ENCODE results near the gene NEO1.

The NEO1 gene

DNA sequence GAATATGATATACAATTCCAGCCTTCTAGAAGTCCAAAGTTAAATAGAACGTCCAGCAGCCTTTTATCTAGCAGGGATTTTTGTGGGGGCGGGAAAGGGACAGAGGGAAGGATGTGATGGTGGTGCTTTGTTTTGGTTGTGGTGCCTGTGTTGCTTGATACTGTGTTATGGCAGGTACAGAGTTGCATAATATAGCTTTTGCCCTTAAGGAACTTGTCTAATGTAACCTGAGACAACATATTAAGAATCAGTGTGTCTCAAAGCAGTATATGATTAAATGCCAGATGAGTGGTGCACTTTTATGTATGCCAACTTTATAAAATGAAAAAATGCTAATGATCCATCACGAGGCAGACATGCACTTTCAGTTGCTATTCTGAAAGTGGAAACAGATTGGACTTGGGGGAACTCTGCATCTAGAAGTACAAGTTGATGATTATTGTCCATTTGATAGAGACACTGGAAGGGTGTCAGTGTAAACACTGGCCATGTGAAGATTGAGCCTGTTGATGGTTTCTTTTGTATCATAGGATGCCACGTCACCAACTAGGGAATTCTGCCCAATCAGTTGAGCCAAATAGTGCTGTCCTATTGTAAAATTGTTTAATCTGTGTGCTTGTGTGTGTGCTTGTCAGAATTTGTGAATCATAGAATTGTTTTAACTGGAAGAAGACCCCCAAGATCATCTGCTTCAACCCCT is 23.0 kb downstream of the NEO1 start:
- no peak for DNase-seq (ENCODE audit: low read depth, low spot score)
- TF ChIP-seq POLR2AphosphoS5 (IDR thresholded peaks at IDR 0.05; ENCODE audit: borderline replicate concordance, low read depth, low read length) = no peak
- no peak for TF ChIP-seq FOXP2 (optimal IDR thresholded peaks at IDR 0.05; ENCODE audit: control extremely low read depth, extremely low read length, insufficient read depth)
- TF ChIP-seq EZH2 (IDR thresholded peaks at IDR 0.05) = no peak
- no peak overlapping the region for H3K4me3 ChIP-seq
- no peaks in the 10 kb centered on the region for H3K36me3 ChIP-seq (ENCODE audit: insufficient read depth, low read length)
- no peaks in the 10 kb centered on the region for H3K9me3 ChIP-seq (ENCODE audit: low read depth, low read length)
- H3K9ac ChIP-seq (ENCODE audit: insufficient read length) = no peak overlapping the region
- no peak overlapping the region for H3K27ac ChIP-seq

DNA sequence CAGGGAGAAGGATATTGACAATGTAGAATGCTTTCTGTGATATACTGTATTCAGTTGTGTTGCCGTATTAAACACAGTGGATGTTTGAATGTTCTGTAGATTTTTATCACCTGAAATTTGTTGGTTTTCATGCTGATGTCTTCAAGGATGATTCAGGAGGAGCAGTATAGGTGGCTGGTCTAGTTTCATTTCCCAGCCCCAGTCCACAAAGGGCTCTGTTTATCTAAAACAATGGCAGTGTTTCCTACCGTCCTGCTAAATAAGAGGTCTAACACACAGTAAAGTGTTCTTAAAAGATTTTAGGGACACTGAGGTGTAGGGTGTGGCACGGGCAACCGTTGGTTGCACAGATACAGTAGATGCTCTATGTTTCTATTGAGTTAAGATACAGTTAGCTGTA is 26.0 kb downstream of the NEO1 start:
- no peak overlapping the region for H3K27ac ChIP-seq
- H3K9me3 ChIP-seq (ENCODE audit: low read depth, low read length) = no peaks in the 10 kb centered on the region
- no peak overlapping the region for H3K4me3 ChIP-seq
- H3K9ac ChIP-seq (ENCODE audit: insufficient read length) = no peak overlapping the region
- TF ChIP-seq POLR2AphosphoS5 (IDR thresholded peaks at IDR 0.05; ENCODE audit: borderline replicate concordance, low read depth, low read length) = no peak
- no peak for TF ChIP-seq EZH2 (IDR thresholded peaks at IDR 0.05)
- no peak for TF ChIP-seq FOXP2 (optimal IDR thresholded peaks at IDR 0.05; ENCODE audit: control extremely low read depth, extremely low read length, insufficient read depth)
- H3K36me3 ChIP-seq (ENCODE audit: insufficient read depth, low read length) = no peaks in the 10 kb centered on the region
- no peak for DNase-seq (ENCODE audit: low read depth, low spot score)

DNA sequence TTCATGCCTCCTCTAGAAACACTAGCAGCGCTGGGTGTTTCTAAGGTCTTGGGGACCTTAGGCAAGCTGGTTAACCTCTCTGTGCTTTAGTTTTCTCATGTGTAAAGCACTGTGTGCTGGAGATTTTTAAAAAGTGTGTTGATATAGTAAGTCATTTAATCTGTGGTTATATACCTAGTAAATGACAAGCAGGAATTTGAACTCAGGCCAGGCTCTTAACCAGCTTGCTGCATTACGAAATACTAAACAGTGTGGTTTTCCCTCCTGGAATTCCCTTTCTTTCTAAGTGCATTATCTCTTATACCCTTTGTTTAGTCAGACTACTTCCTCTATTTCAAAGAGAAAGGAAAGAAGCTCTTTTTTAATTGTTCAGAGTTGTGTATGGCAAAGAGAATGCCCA is 26.5 kb downstream of the NEO1 start:
- Histone ChIP-seq H3K9ac (ENCODE audit: insufficient read length) (no peak overlapping the region), H3K4me3 (peak overlapping the region; percentile 42; the same call in 1 of the 2 replicates), H3K27ac (no peak overlapping the region), H3K36me3 (ENCODE audit: insufficient read depth, low read length) (no peaks in the 10 kb centered on the region), H3K9me3 (ENCODE audit: low read depth, low read length) (no peaks in the 10 kb centered on the region)
- no peak for TF ChIP-seq FOXP2 (optimal IDR thresholded peaks at IDR 0.05; ENCODE audit: control extremely low read depth, extremely low read length, insufficient read depth)
- TF ChIP-seq EZH2 (IDR thresholded peaks at IDR 0.05) = no peak
- TF ChIP-seq POLR2AphosphoS5 (IDR thresholded peaks at IDR 0.05; ENCODE audit: borderline replicate concordance, low read depth, low read length) = no peak
- DNase-seq (ENCODE audit: low read depth, low spot score) = peak; percentile 72

DNA sequence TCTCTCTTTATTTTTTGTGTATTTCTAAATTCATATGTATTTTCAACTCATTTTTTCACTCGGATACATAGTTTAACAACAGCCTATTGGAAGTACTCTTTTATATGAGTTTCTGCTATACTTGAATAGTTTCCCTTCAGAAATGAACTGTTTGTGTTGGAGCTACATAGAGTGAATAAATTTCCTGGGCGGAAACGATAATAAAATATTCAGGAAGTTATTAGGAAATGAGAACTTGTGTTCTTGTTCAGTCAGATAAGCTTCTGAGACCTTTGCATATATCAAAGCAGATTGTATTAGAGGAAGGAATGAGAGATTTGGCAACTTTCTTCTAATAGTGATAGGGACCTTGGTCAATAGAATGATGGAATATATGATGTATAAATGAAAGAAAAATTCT is 27.3 kb downstream of the NEO1 start:
- H3K4me3 ChIP-seq = peak overlapping the region; percentile 26; the same call in 1 of the 2 replicates
- no peak overlapping the region for H3K9ac ChIP-seq (ENCODE audit: insufficient read length)
- TF ChIP-seq EZH2 (IDR thresholded peaks at IDR 0.05) (no peak), POLR2AphosphoS5 (IDR thresholded peaks at IDR 0.05; ENCODE audit: borderline replicate concordance, low read depth, low read length) (no peak; the same call in 1 of the 2 replicates), FOXP2 (optimal IDR thresholded peaks at IDR 0.05; ENCODE audit: control extremely low read depth, extremely low read length, insufficient read depth) (no peak)
- no peaks in the 10 kb centered on the region for H3K36me3 ChIP-seq (ENCODE audit: insufficient read depth, low read length)
- H3K27ac ChIP-seq = peak overlapping the region; percentile 20; the same call in 1 of the 2 replicates
- H3K9me3 ChIP-seq (ENCODE audit: low read depth, low read length) = no peaks in the 10 kb centered on the region
- DNase-seq (ENCODE audit: low read depth, low spot score) = peak; percentile 87

DNA sequence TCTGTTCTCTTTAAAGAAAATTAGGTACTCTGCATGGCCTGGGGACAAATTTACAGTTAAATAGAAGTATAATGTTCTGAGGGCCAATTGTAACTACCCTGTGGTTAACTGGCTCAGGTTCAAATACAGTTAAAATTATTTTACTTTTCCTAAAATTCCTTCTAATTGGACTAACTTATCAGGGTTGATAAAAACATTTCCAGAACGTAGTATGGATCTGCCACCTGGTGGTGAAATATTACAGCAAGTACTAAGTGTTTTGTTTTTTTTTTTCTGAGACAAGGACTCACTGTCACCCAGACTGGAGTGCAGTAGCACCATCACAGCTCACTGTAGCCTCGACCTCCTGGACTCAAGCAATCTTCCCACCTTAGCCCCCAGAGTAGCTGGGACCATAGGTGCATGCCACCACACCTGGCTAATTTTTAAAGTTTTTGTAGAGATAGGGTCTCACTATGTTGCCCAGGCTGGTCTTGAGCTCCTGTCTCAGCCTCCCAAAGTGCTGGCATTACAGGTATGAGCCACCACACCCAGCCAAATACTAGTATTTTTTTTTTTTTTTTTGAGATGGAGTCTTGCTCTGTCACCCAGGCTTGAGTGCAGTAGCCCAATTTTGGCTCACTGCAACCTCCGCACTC is 29.2 kb downstream of the NEO1 start:
- peak; percentile 57 for DNase-seq (ENCODE audit: low read depth, low spot score)
- H3K9ac ChIP-seq (ENCODE audit: insufficient read length) = no peak overlapping the region
- H3K4me3 ChIP-seq = no peak overlapping the region
- H3K36me3 ChIP-seq (ENCODE audit: insufficient read depth, low read length) = no peaks in the 10 kb centered on the region
- H3K9me3 ChIP-seq (ENCODE audit: low read depth, low read length) = no peaks in the 10 kb centered on the region
- H3K27ac ChIP-seq = no peak overlapping the region
- TF ChIP-seq EZH2 (IDR thresholded peaks at IDR 0.05) (no peak), POLR2AphosphoS5 (IDR thresholded peaks at IDR 0.05; ENCODE audit: borderline replicate concordance, low read depth, low read length) (no peak), FOXP2 (optimal IDR thresholded peaks at IDR 0.05; ENCODE audit: control extremely low read depth, extremely low read length, insufficient read depth) (no peak)

DNA sequence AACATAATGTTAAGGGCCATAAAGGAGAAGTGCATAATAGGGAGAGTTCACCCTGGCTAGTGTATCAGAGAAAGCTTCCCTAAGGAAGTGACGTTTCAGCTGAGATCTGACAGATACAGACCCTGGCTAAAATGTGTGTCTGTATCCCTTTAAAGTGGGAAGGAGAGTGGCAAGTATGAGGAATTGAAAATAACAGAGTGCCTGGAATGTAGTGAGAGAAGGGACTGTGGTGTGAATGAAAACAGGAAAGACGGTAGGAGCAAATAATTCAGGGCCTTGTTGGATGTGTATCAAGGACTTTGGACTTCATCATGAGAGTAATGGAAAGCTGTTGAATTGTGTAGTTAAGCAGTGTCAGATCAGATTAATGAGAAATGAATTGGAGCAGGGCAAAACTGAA is 30.5 kb downstream of the NEO1 start:
- no peak for DNase-seq (ENCODE audit: low read depth, low spot score)
- TF ChIP-seq FOXP2 (optimal IDR thresholded peaks at IDR 0.05; ENCODE audit: control extremely low read depth, extremely low read length, insufficient read depth) (no peak), EZH2 (IDR thresholded peaks at IDR 0.05) (no peak), POLR2AphosphoS5 (IDR thresholded peaks at IDR 0.05; ENCODE audit: borderline replicate concordance, low read depth, low read length) (no peak)

DNA sequence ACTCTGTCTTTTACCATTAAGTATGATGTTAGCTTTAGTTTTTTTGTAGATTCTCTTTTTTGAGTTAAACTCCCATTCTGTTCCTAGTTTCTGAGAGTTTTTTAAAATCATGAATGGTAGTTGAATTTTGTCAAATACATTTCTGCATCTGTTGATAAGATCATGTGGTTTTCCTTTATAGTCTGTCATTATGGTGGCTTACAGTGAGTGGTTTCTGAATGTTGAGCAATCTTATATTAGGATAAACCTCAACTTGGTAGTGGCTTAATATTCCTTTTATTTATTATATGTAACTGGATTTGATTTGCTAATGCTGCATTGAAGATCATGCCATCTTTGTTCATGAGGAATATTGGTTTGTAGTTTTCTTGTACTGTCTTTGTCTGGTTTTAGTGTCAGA is 34.8 kb downstream of the NEO1 start:
- H3K9me3 ChIP-seq (ENCODE audit: low read depth, low read length) = no peaks in the 10 kb centered on the region
- no peak for TF ChIP-seq FOXP2 (optimal IDR thresholded peaks at IDR 0.05; ENCODE audit: control extremely low read depth, extremely low read length, insufficient read depth)
- TF ChIP-seq EZH2 (IDR thresholded peaks at IDR 0.05) = no peak
- TF ChIP-seq POLR2AphosphoS5 (IDR thresholded peaks at IDR 0.05; ENCODE audit: borderline replicate concordance, low read depth, low read length) = no peak
- no peaks in the 10 kb centered on the region for H3K36me3 ChIP-seq (ENCODE audit: insufficient read depth, low read length)
- DNase-seq (ENCODE audit: low read depth, low spot score) = no peak
- H3K9ac ChIP-seq (ENCODE audit: insufficient read length) = no peak overlapping the region
- H3K27ac ChIP-seq = no peak overlapping the region
- H3K4me3 ChIP-seq = no peak overlapping the region; the same call in 1 of the 2 replicates

More for the DNA sequence above, 30.5 kb downstream of the NEO1 start:
- Histone ChIP-seq H3K27ac (no peak overlapping the region), H3K36me3 (ENCODE audit: insufficient read depth, low read length) (no peaks in the 10 kb centered on the region), H3K4me3 (no peak overlapping the region), H3K9me3 (ENCODE audit: low read depth, low read length) (no peaks in the 10 kb centered on the region), H3K9ac (ENCODE audit: insufficient read length) (no peak overlapping the region)

DNA sequence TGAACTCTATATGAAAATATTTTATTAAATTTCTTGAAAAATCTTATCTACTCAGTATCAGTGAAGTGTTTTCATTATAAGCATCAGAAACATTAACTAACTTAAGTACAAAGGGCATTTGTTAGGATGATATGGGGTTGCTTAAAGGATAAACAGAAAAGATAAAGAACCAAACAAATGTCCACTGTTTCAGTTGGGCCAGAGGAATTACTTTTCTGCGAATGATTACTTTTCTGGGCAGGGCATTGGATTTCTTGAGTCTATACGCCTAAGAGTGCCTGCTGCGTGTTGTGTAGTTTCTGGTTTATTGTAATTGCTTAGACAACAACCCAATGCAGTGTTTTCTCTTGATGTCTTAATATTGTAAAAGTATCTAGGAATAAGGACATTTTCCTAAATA is 52.8 kb downstream of the NEO1 start:
- no peaks in the 10 kb centered on the region for H3K36me3 ChIP-seq (ENCODE audit: insufficient read depth, low read length)
- no peaks in the 10 kb centered on the region for H3K9me3 ChIP-seq (ENCODE audit: low read depth, low read length)
- no peak for DNase-seq (ENCODE audit: low read depth, low spot score)
- TF ChIP-seq EZH2 (IDR thresholded peaks at IDR 0.05) (no peak), FOXP2 (optimal IDR thresholded peaks at IDR 0.05; ENCODE audit: control extremely low read depth, extremely low read length, insufficient read depth) (no peak), POLR2AphosphoS5 (IDR thresholded peaks at IDR 0.05; ENCODE audit: borderline replicate concordance, low read depth, low read length) (no peak)
- no peak overlapping the region for H3K4me3 ChIP-seq
- no peak overlapping the region for H3K9ac ChIP-seq (ENCODE audit: insufficient read length)
- H3K27ac ChIP-seq = no peak overlapping the region

Data from SK-N-MC (cell line).